ENCODE data around the gene EYA4.

The EYA4 gene

GRCh38 chr6:133227344-133227743 is 13.8 kb upstream of the EYA4 start:
- no peak for ATAC-seq
- DNase-seq (ENCODE audit: low spot score in 2 of 2), result no peak
- Mint-ChIP-seq H3K4me1 (no peaks in the 10 kb centered on the region), H3K9me3 (no peaks in the 10 kb centered on the region), H3K4me3 (no peak overlapping the region), H3K36me3 (no peaks in the 10 kb centered on the region), H3K27ac (no peak overlapping the region)

GRCh38 chr6:133230052-133230451 is 11.1 kb upstream of the EYA4 start:
- H3K36me3 Mint-ChIP-seq, result no peaks in the 10 kb centered on the region
- H3K27ac Mint-ChIP-seq, result no peak overlapping the region
- no peaks in the 10 kb centered on the region for H3K4me1 Mint-ChIP-seq
- no peaks in the 10 kb centered on the region for H3K9me3 Mint-ChIP-seq
- H3K4me3 Mint-ChIP-seq, result no peak overlapping the region
- ATAC-seq (no peak), DNase-seq (ENCODE audit: low spot score in 2 of 2) (no peak)

- H3K4me3 Mint-ChIP-seq, result no peak overlapping the region
- DNase-seq (ENCODE audit: low spot score in 2 of 2), result no peak
- H3K4me1 Mint-ChIP-seq, result no peaks in the 10 kb centered on the region
- H3K36me3 Mint-ChIP-seq, result no peaks in the 10 kb centered on the region
- H3K9me3 Mint-ChIP-seq, result no peaks in the 10 kb centered on the region
- no peak for ATAC-seq
- H3K27ac Mint-ChIP-seq, result no peak overlapping the region
These were observed 5.9 kb upstream of the EYA4 start for GRCh38 chr6:133235221-133235620.

GRCh38 chr6:133236932-133237331 is 4.2 kb upstream of the EYA4 start:
- H3K36me3 Mint-ChIP-seq, result no peaks in the 10 kb centered on the region
- DNase-seq (ENCODE audit: low spot score in 2 of 2), result no peak
- no peaks in the 10 kb centered on the region for H3K9me3 Mint-ChIP-seq
- ATAC-seq, result no peak
- H3K4me1 Mint-ChIP-seq, result no peaks in the 10 kb centered on the region
- no peak overlapping the region for H3K4me3 Mint-ChIP-seq
- no peak overlapping the region for H3K27ac Mint-ChIP-seq

GRCh38 chr6:133240511-133241085 is 559 bp upstream of the EYA4 start:
- ATAC-seq (no peak), DNase-seq (ENCODE audit: low spot score in 2 of 2) (no peak)
- Mint-ChIP-seq H3K4me1 (no peaks in the 10 kb centered on the region), H3K27ac (no peak overlapping the region), H3K36me3 (peaks cover 5% of the 10 kb centered on the region), H3K9me3 (no peaks in the 10 kb centered on the region), H3K4me3 (no peak overlapping the region)

GRCh38 chr6:133241901-133242636 is 912 bp downstream of the EYA4 start:
- no peak overlapping the region for H3K4me3 Mint-ChIP-seq
- H3K36me3 Mint-ChIP-seq, result peaks cover 5% of the 10 kb centered on the region
- no peaks in the 10 kb centered on the region for H3K4me1 Mint-ChIP-seq
- no peak overlapping the region for H3K27ac Mint-ChIP-seq
- no peaks in the 10 kb centered on the region for H3K9me3 Mint-ChIP-seq
- peak; percentile 21 for ATAC-seq
- no peak for DNase-seq (ENCODE audit: low spot score in 2 of 2)

- ATAC-seq (peak; percentile 28), DNase-seq (ENCODE audit: low spot score in 2 of 2) (no peak)
- Mint-ChIP-seq H3K9me3 (no peaks in the 10 kb centered on the region), H3K4me1 (no peaks in the 10 kb centered on the region), H3K4me3 (no peak overlapping the region), H3K36me3 (peaks cover 5% of the 10 kb centered on the region), H3K27ac (no peak overlapping the region)
These were observed 1.8 kb downstream of the EYA4 start for GRCh38 chr6:133242637-133243585.

- Mint-ChIP-seq H3K4me1 (no peaks in the 10 kb centered on the region), H3K4me3 (no peak overlapping the region), H3K27ac (no peak overlapping the region), H3K9me3 (no peaks in the 10 kb centered on the region), H3K36me3 (peaks cover 5% of the 10 kb centered on the region)
- ATAC-seq (no peak), DNase-seq (ENCODE audit: low spot score in 2 of 2) (no peak)
These were observed 2.7 kb downstream of the EYA4 start for GRCh38 chr6:133243723-133244305.

- no peak overlapping the region for H3K27ac Mint-ChIP-seq
- H3K4me3 Mint-ChIP-seq, result no peak overlapping the region
- ATAC-seq (no peak), DNase-seq (ENCODE audit: low spot score in 2 of 2) (no peak)
- peaks cover 5% of the 10 kb centered on the region for H3K36me3 Mint-ChIP-seq
- H3K9me3 Mint-ChIP-seq, result peaks cover under 1% of the 10 kb centered on the region
- no peaks in the 10 kb centered on the region for H3K4me1 Mint-ChIP-seq
These were observed 3.4 kb downstream of the EYA4 start for GRCh38 chr6:133244519-133244918.

GRCh38 chr6:133245007-133245406 is 3.9 kb downstream of the EYA4 start:
- no peak overlapping the region for H3K4me3 Mint-ChIP-seq
- ATAC-seq, result no peak

GRCh38 chr6:133245422-133245903 is 4.3 kb downstream of the EYA4 start:
- no peaks in the 10 kb centered on the region for H3K4me1 Mint-ChIP-seq
- ATAC-seq, result no peak

More at GRCh38 chr6:133245007-133245406, 3.9 kb downstream of the EYA4 start:
- Mint-ChIP-seq H3K4me1 (no peaks in the 10 kb centered on the region), H3K9me3 (peaks cover 4% of the 10 kb centered on the region), H3K27ac (no peak overlapping the region), H3K36me3 (peaks cover 5% of the 10 kb centered on the region)
- DNase-seq (ENCODE audit: low spot score in 2 of 2), result no peak

GRCh38 chr6:133247581-133247980 is 6.4 kb downstream of the EYA4 start:
- Mint-ChIP-seq H3K4me1 (no peaks in the 10 kb centered on the region), H3K9me3 (peaks cover 4% of the 10 kb centered on the region)
- no peak for DNase-seq (ENCODE audit: low spot score in 2 of 2)

More at GRCh38 chr6:133245422-133245903, 4.3 kb downstream of the EYA4 start:
- DNase-seq (ENCODE audit: low spot score in 2 of 2), result no peak
- Mint-ChIP-seq H3K4me3 (no peak overlapping the region), H3K9me3 (peaks cover 4% of the 10 kb centered on the region), H3K27ac (no peak overlapping the region), H3K36me3 (peaks cover 5% of the 10 kb centered on the region)

GRCh38 chr6:133248241-133249001 is 7.3 kb downstream of the EYA4 start:
- Mint-ChIP-seq H3K4me1 (no peaks in the 10 kb centered on the region), H3K27ac (no peak overlapping the region), H3K36me3 (peaks cover under 1% of the 10 kb centered on the region), H3K4me3 (no peak overlapping the region), H3K9me3 (peaks cover 4% of the 10 kb centered on the region)
- ATAC-seq, result no peak
- no peak for DNase-seq (ENCODE audit: low spot score in 2 of 2)

More at GRCh38 chr6:133247581-133247980, 6.4 kb downstream of the EYA4 start:
- Mint-ChIP-seq H3K4me3 (no peak overlapping the region), H3K36me3 (peaks cover 5% of the 10 kb centered on the region), H3K27ac (no peak overlapping the region)
- ATAC-seq, result no peak

GRCh38 chr6:133251688-133252087 is 10.5 kb downstream of the EYA4 start:
- H3K27ac Mint-ChIP-seq, result no peak overlapping the region
- H3K4me1 Mint-ChIP-seq, result no peaks in the 10 kb centered on the region
- H3K4me3 Mint-ChIP-seq, result no peak overlapping the region
- H3K9me3 Mint-ChIP-seq, result peaks cover 4% of the 10 kb centered on the region
- ATAC-seq (no peak), DNase-seq (ENCODE audit: low spot score in 2 of 2) (no peak)
- no peaks in the 10 kb centered on the region for H3K36me3 Mint-ChIP-seq

Measured in stimulated activated effector memory CD8-positive, alpha-beta T cell treated with anti-CD3 and anti-CD28 coated beads, Interleukin-12 subunit alpha, Interleukin-12 subunit beta, amount 100 ng/mL, for 72 hours (primary cell).